AG04449 (cell line): Measurements from ENCODE around the gene POLR2I.

Experiments used
- CTCF ChIA-PET: fragments of 350-600 bp; formaldehyde crosslinking; extraction: SDS; loops from one replicate; lab custom pipeline; 2021; ENCODE audit warnings: antibody characterized with exemption; lab: Yijun Ruan, JAX
- POLR2A ChIA-PET: fragments of 400-600, 350-600 bp; formaldehyde crosslinking; extraction: SDS; loops from one replicate; lab custom pipeline; 2020; ENCODE audit warnings: antibody characterized with exemption, inconsistent platforms; lab: Yijun Ruan, JAX
- DNase-seq: peaks from one replicate; pipeline ENCODE4 v3.0.0-alpha.2; 2010; ENCODE audit warnings: low read depth, low spot score
- H3K4me3 ChIP-seq: 2 replicates; pipeline ENCODE4 v1.5.1; 2011; ENCODE audit warnings: low read depth, mild to moderate bottlenecking, control low read depth, low read length
- TF ChIP-seq, protein P1 (sequence below): IDR thresholded peaks from one replicate; pipeline ENCODE4 v1.5.1; 2011; ENCODE audit warnings: mild to moderate bottlenecking, moderate library complexity, low read length, control low read depth, inconsistent platforms; ENCODE audit not compliant: insufficient read depth; ENCODE audit errors: missing control alignments

Gene POLR2I

DNA sequence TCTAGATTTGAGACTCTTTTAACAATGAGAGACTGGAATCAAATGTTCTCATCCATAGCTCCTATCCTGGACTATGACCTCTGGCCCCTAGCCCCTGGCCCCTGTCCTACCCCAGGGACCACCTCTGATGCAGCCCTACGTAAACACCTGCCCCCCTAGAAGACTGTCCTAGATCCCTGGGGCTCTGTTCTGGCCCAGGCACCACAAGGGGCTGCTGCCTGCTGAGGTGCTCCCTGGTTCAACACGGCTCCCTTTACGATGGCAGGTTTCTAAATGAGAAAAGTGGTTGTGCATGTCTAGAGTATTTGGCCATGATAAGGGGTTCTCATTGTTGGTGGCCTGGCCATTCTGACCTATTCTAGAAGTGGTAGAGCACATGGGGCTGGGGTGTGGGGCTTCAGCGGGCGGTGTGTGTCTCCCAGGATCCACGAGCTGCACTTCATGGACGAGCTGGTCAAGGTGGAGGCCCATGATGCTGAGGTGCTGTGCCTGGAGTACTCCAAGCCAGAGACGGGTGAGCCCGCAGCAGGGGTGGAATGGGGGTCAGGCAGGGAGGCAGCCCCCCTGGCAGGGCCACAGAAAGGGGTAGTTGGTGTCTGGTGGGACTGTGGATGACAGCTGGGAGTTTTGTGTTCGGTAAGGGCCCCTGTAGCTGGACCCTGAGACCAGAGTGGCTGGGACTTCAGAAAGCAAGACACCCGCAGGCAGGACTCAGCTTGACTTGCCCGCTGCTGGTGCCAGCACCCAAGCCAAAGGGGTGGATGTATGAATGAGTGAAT lies 30.3 kb downstream of the POLR2I start:
- ChIA-PET POLR2A (no interaction called here), CTCF (interaction anchor here (1.0 to 1.3 kb wide), 2 partner anchors 10 to 44 kb away, joined by 3 to 4 read pairs; no protein-coding TSS in a partner anchor)

DNA sequence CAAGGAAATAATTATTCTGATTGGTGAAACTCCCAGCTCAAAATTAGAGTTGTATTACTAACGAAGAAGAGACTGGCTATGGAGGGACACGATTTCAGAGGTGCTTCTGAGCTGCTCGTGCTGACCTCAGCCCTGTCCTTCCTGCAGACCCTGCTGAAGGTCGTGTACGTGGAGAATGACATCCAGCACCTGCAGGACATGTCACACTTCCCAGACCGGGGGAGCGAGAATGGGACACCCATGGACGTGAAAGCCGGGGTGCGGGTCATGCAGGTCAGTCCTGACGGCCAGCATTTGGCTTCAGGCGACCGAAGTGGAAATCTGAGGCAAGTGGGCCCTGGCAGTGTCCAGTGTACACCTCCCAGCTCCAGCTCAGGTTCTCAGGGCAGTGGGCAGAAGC lies 31.8 kb downstream of the POLR2I start:
- POLR2A ChIA-PET = no interaction called here
- H3K4me3 ChIP-seq = no peak overlapping the region
- CTCF ChIA-PET = interaction anchor here (1.3 to 6.5 kb wide), 2 partner anchors 8 to 23 kb away, joined by 4 to 30 read pairs; no protein-coding TSS in a partner anchor
- TF ChIP-seq, protein P1, sequence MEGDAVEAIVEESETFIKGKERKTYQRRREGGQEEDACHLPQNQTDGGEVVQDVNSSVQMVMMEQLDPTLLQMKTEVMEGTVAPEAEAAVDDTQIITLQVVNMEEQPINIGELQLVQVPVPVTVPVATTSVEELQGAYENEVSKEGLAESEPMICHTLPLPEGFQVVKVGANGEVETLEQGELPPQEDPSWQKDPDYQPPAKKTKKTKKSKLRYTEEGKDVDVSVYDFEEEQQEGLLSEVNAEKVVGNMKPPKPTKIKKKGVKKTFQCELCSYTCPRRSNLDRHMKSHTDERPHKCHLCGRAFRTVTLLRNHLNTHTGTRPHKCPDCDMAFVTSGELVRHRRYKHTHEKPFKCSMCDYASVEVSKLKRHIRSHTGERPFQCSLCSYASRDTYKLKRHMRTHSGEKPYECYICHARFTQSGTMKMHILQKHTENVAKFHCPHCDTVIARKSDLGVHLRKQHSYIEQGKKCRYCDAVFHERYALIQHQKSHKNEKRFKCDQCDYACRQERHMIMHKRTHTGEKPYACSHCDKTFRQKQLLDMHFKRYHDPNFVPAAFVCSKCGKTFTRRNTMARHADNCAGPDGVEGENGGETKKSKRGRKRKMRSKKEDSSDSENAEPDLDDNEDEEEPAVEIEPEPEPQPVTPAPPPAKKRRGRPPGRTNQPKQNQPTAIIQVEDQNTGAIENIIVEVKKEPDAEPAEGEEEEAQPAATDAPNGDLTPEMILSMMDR = no peak
- DNase-seq = no peak

More for the DNA sequence above, 30.3 kb downstream of the POLR2I start:
- no peak overlapping the region for H3K4me3 ChIP-seq
- no peak for DNase-seq
- TF ChIP-seq, protein P1 = no peak

- POLR2A ChIA-PET = no interaction called here
- TF ChIP-seq, protein P1 = no peak
- DNase-seq = no peak
- H3K4me3 ChIP-seq = no peak overlapping the region
- CTCF ChIA-PET = interaction anchor here (1.5 to 6.5 kb wide), 2 partner anchors 22 to 27 kb away, joined by 3 to 30 read pairs; partner anchors contain the start of gene WDR62
Measured at GRCh38 chr19:36081894-36082293, 32.8 kb downstream of the POLR2I start.

GRCh38 chr19:36081385-36081784 lies 33.3 kb downstream of the POLR2I start:
- no peak for DNase-seq
- CTCF ChIA-PET = interaction anchor here (0.9 to 6.5 kb wide), 3 partner anchors 21 to 88 kb away, joined by 3 to 30 read pairs (median 6); partner anchors contain the start of gene WDR62
- TF ChIP-seq, protein P1 = no peak

GRCh38 chr19:36079389-36079945 lies 35.2 kb downstream of the POLR2I start:
- no peak for DNase-seq
- POLR2A ChIA-PET = no interaction called here
- TF ChIP-seq, protein P1 = no peak
- CTCF ChIA-PET = interaction anchor here (0.6 to 6.5 kb wide), 3 partner anchors 19 to 90 kb away, joined by 3 to 30 read pairs (median 3); no protein-coding TSS in a partner anchor
- no peak overlapping the region for H3K4me3 ChIP-seq

More at GRCh38 chr19:36081385-36081784, 33.3 kb downstream of the POLR2I start:
- no peak overlapping the region for H3K4me3 ChIP-seq
- POLR2A ChIA-PET = no interaction called here
